GM18873 (cell line): ENCODE results near the gene SLC26A2.

Experiments used
- ATAC-seq: cut with Tn5 transposase; IDR thresholded peaks from one replicate; pipeline ENCODE4 v1.9.1; 2021; ENCODE audit warnings: mild to moderate bottlenecking, moderate library complexity, moderate number of reproducible peaks; ENCODE audit not compliant: unreplicated experiment, low FRiP score

SLC26A2 gene

GRCh38 chr5:149959406-149960236 lies 937 bp upstream of the SLC26A2 start:
- no peak for ATAC-seq

GRCh38 chr5:149961186-149961685 lies 678 bp downstream of the SLC26A2 start:
- ATAC-seq = no peak

GRCh38 chr5:149961957-149962409 lies 1.4 kb downstream of the SLC26A2 start:
- ATAC-seq = no peak

- no peak for ATAC-seq
These were observed 2.2 kb downstream of the SLC26A2 start for GRCh38 chr5:149962601-149963300.

GRCh38 chr5:149963729-149964128 lies 3.2 kb downstream of the SLC26A2 start:
- ATAC-seq = no peak

- no peak for ATAC-seq
These were observed 6.4 kb downstream of the SLC26A2 start for GRCh38 chr5:149966946-149967345.

- no peak for ATAC-seq
These were observed 8.8 kb downstream of the SLC26A2 start for GRCh38 chr5:149969181-149969930.

- no peak for ATAC-seq
These were observed 14.9 kb downstream of the SLC26A2 start for GRCh38 chr5:149975409-149975808.

- ATAC-seq = no peak
These were observed 19.3 kb downstream of the SLC26A2 start for GRCh38 chr5:149979896-149980295.

GRCh38 chr5:149981206-149981605 lies 20.6 kb downstream of the SLC26A2 start:
- no peak for ATAC-seq

- no peak for ATAC-seq
These were observed 21.9 kb downstream of the SLC26A2 start for GRCh38 chr5:149982505-149982904.

GRCh38 chr5:149988126-149988525 lies 27.6 kb downstream of the SLC26A2 start:
- no peak for ATAC-seq

- ATAC-seq = no peak
These were observed 30.2 kb downstream of the SLC26A2 start for GRCh38 chr5:149990518-149991376.

GRCh38 chr5:149993471-149993870 lies 32.9 kb downstream of the SLC26A2 start:
- ATAC-seq = no peak

- no peak for ATAC-seq
These were observed 35.0 kb downstream of the SLC26A2 start for GRCh38 chr5:149995385-149996204.

GRCh38 chr5:149996205-149996890 lies 35.8 kb downstream of the SLC26A2 start:
- ATAC-seq = no peak

- no peak for ATAC-seq
These were observed 37.7 kb downstream of the SLC26A2 start for GRCh38 chr5:149998281-149998680.

- ATAC-seq = no peak
These were observed 38.8 kb downstream of the SLC26A2 start for GRCh38 chr5:149999359-149999758.
